ENCODE results near the gene SRRD. TPM values are rescaled to one million over a fixed set of nuclear protein-coding genes. Genes with fewer than 3 reads are reported as not detected.

The SRRD gene
- total and polyA plus RNA-seq, 2 of the 8 experiments (the other 6 are each of a cell fraction or from before 2014, with no cell fraction given) = 17.1 to 25.3 TPM

DNA sequence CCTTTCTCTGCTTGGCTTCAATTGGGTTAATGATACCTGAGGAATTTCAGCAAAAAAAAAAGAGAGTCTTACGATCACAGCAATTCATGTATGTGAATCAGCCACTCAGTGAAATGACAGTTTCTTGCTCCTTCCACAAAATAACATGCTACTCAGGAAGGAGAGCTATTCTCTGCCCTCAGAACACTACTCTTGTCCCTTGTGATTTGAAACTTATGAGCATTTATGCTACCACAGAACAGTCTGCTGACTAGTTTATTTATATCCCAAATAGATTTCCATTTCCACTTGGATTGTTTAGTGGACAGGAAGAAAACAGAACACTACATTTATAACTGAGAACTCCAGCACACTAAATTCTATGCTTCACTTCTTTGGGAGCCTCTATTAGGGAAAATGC is 20.1 kb downstream of the SRRD start (continued):
- TF ChIP-seq, protein P1, sequence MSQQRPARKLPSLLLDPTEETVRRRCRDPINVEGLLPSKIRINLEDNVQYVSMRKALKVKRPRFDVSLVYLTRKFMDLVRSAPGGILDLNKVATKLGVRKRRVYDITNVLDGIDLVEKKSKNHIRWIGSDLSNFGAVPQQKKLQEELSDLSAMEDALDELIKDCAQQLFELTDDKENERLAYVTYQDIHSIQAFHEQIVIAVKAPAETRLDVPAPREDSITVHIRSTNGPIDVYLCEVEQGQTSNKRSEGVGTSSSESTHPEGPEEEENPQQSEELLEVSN (IDR thresholded peaks at IDR 0.05) = no peak
- TF ChIP-seq EZH2 (IDR thresholded peaks at IDR 0.05; ENCODE audit: low read depth, low read length, severe bottlenecking) = no peak
